GM12872 (cell line): ENCODE measurements around the gene ARGFX.

Experiments
- CTCF ChIP-seq: IDR thresholded peaks from 3 replicates; pipeline ENCODE4 v1.5.1; 2011; ENCODE audit warnings: low read depth, mild to moderate bottlenecking, low read length, moderate library complexity; ENCODE audit not compliant: insufficient read depth

The ARGFX gene

GRCh38 chr3:121567649-121568048, at the start of gene ARGFX:
Gene ARGFX (plus strand): TSS chr3:121567949. CDS start chr3:121570714, 2,765 bp downstream.
- no peak for TF ChIP-seq CTCF

GRCh38 chr3:121517953-121518655, 49.6 kb upstream of the ARGFX start:
- TF ChIP-seq CTCF: no peak

- no peak for TF ChIP-seq CTCF
Measured at GRCh38 chr3:121520510-121520909, 47.2 kb upstream of the ARGFX start.

- TF ChIP-seq CTCF: peak; percentile 30; the same call in 1 of the 3 replicates
Measured at GRCh38 chr3:121529308-121529707, 38.4 kb upstream of the ARGFX start.

GRCh38 chr3:121531269-121531668, 36.5 kb upstream of the ARGFX start:
- no peak for TF ChIP-seq CTCF

- no peak for TF ChIP-seq CTCF
Measured at GRCh38 chr3:121542924-121543323, 24.8 kb upstream of the ARGFX start.

- TF ChIP-seq CTCF: no peak
Measured at GRCh38 chr3:121545049-121545573, 22.6 kb upstream of the ARGFX start.
